Erythroblast (primary cell): ENCODE measurements around the gene ZFX.

Experiments used
- DNase-seq, 2 experiments: peaks; one replicate each; lab custom pipeline; 2025; lab: John Stamatoyannopoulos, UW
- GATA1 ChIP-seq: IDR thresholded peaks from 2 replicates; pipeline ENCODE4 v1.6.1; 2011; ENCODE audit warnings: low read depth, mild to moderate bottlenecking, control low read depth, low read length, moderate library complexity
- POLR2A ChIP-seq: IDR thresholded peaks from 2 replicates; pipeline ENCODE4 v1.6.1; 2011; ENCODE audit warnings: mild to moderate bottlenecking, low read length

Gene ZFX

DNA sequence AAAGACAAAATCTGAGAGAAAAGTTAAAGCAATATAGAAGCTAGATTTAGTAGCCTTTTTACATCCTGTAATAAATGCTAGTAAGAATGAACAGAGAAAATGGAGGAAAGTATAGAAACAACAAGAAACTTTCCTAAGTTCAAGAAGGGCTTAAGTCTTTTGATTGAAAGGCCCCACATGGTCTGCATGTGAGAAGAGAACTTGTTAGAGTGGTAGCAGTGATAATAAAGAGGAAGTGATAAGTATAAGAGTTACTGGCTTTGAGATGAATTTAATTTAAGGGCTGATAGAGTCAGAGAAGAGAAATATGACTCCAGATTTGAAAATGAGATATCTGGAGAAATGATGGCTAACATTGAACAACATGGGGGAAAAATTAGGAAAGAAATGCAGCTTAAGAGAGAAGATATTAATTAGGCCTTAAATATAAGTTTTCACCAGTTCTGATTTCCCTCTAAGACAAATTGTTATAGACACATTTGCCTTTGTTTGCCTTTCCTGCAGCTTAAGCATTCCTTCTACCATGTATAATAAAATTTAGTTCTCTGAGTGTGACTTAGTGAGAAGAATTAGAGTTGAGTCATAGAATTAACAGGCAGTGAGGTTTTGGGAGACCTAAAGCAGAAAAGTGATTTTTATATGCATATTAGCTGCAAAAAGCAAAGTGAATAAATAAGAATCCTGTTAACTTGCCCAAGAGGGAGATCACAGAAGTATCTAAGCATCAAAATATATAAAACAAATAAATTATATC lies 18.4 kb downstream of the ZFX start:
- DNase-seq = no peak
- TF ChIP-seq POLR2A (no peak), GATA1 (no peak)

DNA sequence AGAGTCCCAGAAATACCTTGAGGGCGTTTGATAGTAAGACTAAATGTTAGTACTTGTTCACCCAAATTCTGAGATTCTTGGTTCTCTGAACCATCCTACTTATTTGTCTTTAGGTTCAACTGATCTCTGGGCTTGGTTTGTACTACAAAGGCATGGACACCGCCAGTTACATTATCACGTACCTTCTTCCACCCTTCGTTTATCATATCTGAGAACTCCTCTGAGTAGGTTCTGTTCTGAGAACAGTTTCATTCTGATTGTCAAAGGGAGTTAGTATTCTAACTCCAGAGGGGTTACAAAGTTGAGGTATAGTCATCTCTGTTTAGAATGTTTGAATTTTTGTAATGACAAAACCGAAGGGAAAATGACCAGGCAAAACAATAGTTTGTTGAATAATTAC lies 19.3 kb downstream of the ZFX start:
- no peak for DNase-seq
- TF ChIP-seq GATA1 (no peak), POLR2A (no peak)

DNA sequence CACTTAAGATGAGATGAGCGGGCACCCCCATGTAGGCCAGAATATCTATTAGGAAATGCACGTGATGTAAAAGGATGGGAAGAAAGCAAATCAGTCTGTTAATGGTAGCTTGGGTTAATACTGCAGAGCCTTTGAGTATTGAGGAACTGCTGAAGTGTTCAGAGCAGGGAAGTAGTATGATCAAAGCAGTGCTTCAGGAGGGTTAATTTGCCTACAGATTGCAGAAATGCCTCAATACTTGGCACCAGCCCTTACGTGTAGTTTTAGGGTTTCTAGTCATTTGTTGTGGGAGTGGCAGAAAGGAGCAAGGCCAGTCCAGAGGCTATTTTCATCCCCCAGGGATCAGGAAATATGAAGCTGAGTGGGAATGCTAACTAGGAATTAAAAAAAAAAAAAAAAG lies 19.7 kb downstream of the ZFX start:
- DNase-seq = no peak
- TF ChIP-seq POLR2A (no peak), GATA1 (no peak)

- DNase-seq = no peak
- TF ChIP-seq POLR2A (no peak), GATA1 (no peak)
Measured at GRCh38 chrX:24173115-24173847, 23.8 kb downstream of the ZFX start.

DNA sequence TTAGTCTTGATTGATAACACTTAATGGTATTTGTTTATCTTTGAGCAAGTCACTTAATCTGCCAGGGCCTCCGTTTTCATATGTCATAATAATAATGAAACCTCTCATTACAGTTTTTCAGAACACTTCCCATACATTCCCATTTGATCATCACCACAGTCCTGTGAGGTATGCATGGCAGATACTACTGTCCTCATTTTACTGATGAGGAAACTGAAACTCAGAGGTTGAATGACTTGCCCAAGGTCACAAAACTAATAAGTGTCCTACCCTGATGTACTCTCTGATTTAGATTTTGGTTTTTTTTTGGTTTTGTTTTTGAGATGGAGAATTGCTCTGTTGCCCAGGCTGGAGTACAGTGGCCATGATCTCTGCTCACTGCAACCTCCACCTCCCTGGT lies 25.7 kb downstream of the ZFX start:
- TF ChIP-seq POLR2A = no peak
- no peak for TF ChIP-seq GATA1
- DNase-seq = no peak

DNA sequence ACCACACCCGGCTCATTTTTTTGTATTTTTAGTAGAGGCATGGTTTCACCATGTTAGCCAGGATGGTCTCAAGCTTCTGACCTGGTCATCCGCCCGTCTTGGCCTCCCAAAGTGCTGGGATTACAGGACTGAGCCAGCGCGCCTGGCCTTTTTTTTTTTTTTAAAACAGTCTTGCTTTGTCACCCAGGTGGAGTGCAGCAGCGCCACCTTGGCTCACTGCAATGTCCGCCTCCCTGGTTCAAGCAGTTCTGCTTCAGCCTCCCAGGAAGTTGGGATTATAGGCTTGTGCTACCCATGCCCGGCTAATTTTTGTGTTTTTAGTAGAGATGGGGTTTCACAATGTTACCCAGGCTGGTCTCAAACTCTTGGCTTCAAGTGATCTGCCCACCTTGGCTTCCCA lies 28.9 kb downstream of the ZFX start:
- TF ChIP-seq GATA1 (no peak), POLR2A (no peak)
- no peak for DNase-seq

DNA sequence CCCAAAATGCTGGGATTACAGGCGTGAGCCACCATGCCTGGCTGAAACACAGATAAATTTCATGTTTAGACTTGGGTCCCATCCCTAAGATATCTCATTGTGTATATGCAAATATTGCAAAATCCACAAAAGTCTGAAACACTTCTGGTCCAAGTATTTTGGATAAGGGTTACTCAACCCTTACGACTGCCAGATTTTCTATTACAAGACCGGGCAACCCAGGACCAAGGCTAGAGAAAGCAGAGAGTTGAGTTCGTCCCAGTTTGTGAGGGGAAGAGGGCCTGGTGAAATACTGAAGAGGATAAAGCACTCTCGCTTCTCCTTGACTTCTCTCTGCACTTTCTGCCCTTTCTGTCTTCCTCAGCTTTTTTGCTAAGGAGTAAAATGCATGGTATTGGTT lies 34.5 kb downstream of the ZFX start:
- TF ChIP-seq POLR2A = no peak
- no peak for TF ChIP-seq GATA1
- no peak for DNase-seq

GRCh38 chrX:24186483-24186882 lies 37.0 kb downstream of the ZFX start:
- TF ChIP-seq POLR2A = no peak
- no peak for TF ChIP-seq GATA1
- no peak for DNase-seq

DNA sequence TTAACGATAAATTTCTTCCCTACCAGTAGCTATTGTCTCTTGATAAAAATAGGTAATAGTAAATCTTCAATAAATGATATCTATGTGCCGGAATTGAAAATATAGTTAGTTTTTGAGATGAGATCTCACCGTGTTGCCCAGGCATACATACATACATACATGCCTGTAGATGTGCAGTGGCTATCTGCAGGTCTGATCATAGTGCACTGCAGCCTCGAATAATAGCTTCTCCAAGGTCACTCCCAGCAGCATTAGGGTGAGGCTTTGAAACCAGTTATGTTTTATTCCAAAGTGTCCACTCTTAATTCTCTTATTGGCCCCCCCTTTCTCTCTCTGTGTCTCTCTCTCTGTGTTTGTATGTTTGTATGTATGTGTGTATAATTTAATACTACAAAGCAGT lies 37.5 kb downstream of the ZFX start:
- no peak for DNase-seq

GRCh38 chrX:24189490-24189889 lies 40.0 kb downstream of the ZFX start:
- DNase-seq = no peak
- no peak for TF ChIP-seq GATA1
- TF ChIP-seq POLR2A = no peak

More for the DNA sequence above, 37.5 kb downstream of the ZFX start:
- no peak for TF ChIP-seq POLR2A
- TF ChIP-seq GATA1 = no peak

DNA sequence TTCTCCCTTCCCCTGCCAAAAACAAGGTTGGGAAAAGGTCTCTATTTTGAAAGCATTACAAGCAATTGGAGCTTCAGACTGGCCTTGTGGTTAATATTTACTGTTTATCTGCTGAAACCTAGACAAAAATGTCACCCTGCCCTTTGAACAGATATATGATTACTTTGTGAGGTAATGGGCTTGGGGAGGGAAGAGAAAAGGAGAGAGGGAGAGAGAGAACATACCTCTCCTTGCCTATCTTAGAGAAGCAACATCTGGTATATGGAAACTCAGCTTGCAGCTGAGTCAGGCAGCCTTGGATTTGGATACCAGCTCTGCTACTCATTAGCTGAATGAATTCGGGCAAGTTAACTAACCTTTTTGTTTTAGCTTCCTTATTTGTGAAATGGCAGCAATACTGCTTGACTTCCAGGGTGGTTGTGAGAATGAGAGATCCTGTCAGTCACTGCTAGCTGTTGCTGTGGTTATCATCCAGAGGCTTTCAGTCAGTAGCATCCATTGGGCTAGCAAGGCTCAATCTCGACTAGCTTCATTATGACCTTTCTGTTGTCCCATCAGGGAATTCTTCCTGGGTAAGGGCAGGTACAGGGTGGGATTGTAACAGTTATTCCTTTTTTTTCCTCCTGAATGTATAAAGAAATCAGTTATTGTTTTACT lies 41.1 kb downstream of the ZFX start:
- DNase-seq = no peak
- TF ChIP-seq GATA1 (no peak), POLR2A (no peak)

GRCh38 chrX:24196509-24196908 lies 47.0 kb downstream of the ZFX start:
- no peak for DNase-seq
- TF ChIP-seq POLR2A (no peak), GATA1 (no peak)

GRCh38 chrX:24198101-24198500 lies 48.6 kb downstream of the ZFX start:
- DNase-seq = no peak
- TF ChIP-seq POLR2A = no peak

- DNase-seq = no peak
- no peak for TF ChIP-seq GATA1
- TF ChIP-seq POLR2A = no peak
Measured at GRCh38 chrX:24200133-24200532, 50.6 kb downstream of the ZFX start.

GRCh38 chrX:24201216-24201615 lies 51.7 kb downstream of the ZFX start:
- DNase-seq = no peak
- TF ChIP-seq POLR2A (no peak), GATA1 (no peak)
